Upper lobe of left lung (tissue), 4 donors: ENCODE results near the gene KIF4A.

Source experiments
- POLR2A ChIP-seq, 4 donors: fragments of 450-650 bp; IDR thresholded peaks; one replicate each; pipeline ENCODE4 v1.5.1; 2016 to 2017; ENCODE audit warnings: antibody characterized with exemption in 4 of 4, mild to moderate bottlenecking in 2 of 4
- POLR2AphosphoS5 ChIP-seq, 2 donors: sonication (generic); formaldehyde crosslinking; IDR thresholded peaks; one replicate each; pipeline ENCODE4 v1.5.1; 2017; ENCODE audit warnings: antibody characterized with exemption in 2 of 2

GRCh38 chrX:70446380-70447350 is 156.8 kb downstream of the KIF4A start:
- no peak for TF ChIP-seq POLR2AphosphoS5 (IDR thresholded peaks at IDR 0.05)
- TF ChIP-seq POLR2A (IDR thresholded peaks at IDR 0.05), result no peak
